ENCODE measurements around the gene CALM1.

Gene CALM1

GRCh38 chr14:90442388-90442787 lies 45.6 kb downstream of the CALM1 start:
- no peak for DNase-seq (ENCODE audit: low read depth, low spot score)

GRCh38 chr14:90443161-90444076 lies 46.6 kb downstream of the CALM1 start:
- no peak for DNase-seq (ENCODE audit: low read depth, low spot score)

GRCh38 chr14:90444077-90444696 lies 47.4 kb downstream of the CALM1 start:
- no peak for DNase-seq (ENCODE audit: low read depth, low spot score)

GRCh38 chr14:90445011-90445410 lies 48.2 kb downstream of the CALM1 start:
- DNase-seq (ENCODE audit: low read depth, low spot score): no peak

DNA sequence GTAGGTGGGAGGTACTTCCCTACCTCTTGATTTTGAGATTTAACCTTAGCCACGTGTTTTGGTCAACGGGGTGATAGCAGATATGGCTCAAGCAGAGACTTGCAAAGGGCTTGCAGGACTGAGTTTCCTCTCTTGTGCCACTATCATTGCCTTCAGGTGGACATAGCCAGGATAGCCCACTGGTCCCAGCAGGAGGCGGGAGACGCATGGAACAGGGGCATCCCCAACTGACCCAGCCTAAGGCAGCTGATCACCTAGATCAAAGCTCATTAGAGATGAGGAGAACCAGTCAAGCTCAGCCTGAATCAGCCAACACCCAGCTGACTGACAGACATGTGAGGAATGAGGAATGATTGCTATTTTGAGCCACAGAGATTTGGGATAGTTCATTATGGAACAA lies 49.6 kb downstream of the CALM1 start:
- no peak for DNase-seq (ENCODE audit: low read depth, low spot score)

DNA sequence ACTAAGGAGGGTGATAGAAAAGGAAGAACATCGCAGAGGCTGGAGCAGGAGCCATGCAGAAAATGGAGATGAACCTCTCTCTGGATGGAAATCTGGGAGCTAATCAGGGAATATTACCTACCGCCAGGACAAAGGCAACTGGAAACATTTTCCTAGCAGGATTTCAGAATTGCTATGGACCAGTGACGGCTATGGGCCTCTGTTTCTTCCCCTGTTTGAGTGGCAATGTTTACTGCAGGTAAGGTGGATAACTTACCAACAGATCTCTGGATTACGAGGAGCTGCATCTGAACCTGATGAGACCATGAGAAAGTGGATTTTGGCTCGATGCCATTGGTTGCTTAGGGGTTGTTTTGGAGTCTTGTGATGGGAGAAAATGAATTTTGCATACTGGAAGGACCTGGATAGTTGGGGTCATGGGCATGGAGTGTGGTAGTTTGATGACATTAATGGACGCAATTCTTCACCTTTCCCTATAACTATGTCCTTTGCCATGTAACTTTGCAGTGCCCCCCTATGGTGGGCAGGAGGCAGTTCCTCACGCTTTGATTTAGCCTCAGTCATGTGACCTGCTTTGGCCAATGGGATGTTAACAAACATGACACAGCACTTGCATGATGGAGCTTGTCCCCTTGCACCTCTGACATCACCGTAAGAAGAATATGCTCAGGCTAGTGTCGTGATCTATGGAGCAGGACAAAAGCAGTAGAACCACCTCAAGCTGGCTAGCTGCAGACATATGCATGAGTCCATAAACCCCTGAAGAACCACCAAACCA lies 51.1 kb downstream of the CALM1 start:
- DNase-seq (ENCODE audit: low read depth, low spot score): no peak

- no peak for DNase-seq (ENCODE audit: low read depth, low spot score)
Measured at GRCh38 chr14:90449411-90449810, 52.6 kb downstream of the CALM1 start.

- no peak for DNase-seq (ENCODE audit: low read depth, low spot score)
Measured at GRCh38 chr14:90450151-90450550, 53.3 kb downstream of the CALM1 start.

DNA sequence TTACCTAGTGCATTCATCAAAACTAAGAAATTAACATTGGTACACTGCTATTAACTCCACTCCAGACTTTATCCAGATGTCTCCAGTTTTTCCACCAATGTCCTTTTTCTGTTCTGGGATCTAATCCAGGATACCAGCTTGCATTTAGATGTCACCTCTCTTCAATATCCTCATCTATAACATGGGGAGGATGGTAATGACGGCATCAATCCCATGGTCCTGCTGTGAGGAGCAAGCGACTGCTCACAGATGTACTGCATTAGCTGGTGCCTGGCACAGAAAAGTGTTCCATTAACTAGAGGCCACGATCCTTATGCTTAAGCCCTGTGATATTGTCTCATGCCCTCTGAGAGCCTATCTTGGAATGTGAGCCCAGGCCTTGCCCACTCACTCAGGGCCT lies 53.8 kb downstream of the CALM1 start:
- DNase-seq (ENCODE audit: low read depth, low spot score): no peak

- DNase-seq (ENCODE audit: low read depth, low spot score): no peak
Measured at GRCh38 chr14:90451443-90451842, 54.6 kb downstream of the CALM1 start.

- DNase-seq (ENCODE audit: low read depth, low spot score): no peak
Measured at GRCh38 chr14:90451961-90452360, 55.1 kb downstream of the CALM1 start.

DNA sequence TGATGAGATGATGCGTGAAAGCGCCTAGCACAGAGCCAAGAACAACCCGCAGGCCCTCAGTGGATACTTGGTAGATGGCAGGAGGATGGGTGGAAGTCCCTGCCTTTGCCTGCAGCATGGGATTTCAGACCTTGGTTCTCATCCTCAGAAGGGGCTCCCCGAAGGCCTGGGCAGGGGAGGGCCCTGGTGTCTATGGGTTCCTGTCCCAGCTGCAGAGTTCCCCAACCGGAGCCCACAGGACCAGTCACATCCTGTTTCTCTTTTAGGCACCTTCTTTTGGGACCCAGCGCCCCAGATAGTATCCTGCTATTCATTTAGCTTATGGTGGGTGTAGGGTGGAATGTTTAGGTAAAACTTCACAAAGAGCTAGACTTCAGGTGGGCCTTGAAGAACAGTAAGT lies 55.5 kb downstream of the CALM1 start:
- DNase-seq (ENCODE audit: low read depth, low spot score): no peak

DNA sequence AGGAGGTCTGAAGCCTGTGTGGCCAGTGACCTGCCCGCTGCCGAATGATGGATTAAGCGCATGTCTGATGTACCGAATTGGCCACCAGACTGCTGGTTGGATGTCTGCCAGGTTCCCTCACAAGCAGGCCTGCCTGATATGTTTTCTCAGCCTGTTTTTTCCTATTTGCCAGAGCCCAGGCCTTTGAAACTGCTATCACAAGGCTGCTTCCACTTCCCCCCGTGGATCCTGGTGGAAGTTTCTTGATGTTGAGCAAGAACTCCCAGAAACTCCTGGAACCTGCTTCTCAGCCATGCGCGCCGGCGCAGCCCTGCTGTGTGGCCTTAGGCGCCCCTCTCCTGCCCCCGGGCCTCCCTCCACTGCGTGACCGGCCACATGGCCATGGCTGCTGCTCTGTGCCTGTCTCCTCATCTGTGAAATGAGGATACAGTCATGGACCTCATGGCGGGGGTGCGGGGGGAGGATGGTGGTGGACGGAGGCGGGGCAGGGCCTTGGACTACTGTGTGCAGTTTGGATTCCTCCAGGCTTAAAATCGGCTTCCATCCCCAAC lies 56.6 kb downstream of the CALM1 start:
- DNase-seq (ENCODE audit: low read depth, low spot score): no peak

DNA sequence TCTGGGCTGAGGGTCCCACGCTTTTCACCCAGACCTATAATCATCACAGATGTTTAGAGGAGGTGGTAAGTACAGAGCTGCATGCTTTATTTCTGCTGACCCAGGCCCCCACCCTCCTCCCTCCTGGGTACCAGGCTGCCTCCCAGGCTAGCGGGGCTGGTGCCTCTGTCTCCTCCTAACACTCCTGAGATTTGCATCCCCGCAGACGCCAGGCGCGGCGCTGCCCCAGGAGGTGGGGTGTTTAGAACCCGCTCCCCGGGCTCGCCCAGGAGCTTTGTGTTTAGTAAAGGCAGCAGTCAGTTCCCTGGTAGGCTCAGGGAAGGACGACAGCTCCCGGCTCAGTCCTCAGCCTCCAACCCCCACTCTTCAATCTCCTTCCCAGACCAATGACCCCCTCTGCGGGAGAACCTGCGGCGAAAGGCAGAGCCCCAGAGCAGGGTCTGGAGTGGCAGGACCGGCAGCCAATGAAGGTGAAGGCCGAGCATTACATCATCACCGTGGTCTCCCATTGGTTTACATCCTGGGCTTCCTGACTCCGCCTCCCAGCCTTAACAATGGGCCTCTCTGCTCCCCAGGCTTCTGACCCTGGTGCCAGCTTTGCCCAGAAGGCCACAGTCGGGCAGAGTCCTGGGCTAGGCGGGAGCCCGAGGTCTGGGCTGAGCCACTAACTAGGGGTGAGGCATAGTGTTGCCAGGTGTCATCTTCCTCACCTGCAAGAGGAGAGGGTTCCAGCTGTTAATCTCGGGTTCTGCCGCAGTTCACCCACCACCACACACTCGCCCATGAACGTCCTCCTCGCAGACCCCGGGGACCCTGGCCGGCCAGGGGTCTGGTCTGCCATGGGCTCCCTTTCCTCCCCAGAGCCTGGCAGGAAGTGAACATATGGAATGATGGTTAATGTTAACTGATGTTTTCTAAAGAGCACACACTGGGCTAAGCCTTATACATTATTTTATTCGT lies 57.5 kb downstream of the CALM1 start:
- DNase-seq (ENCODE audit: low read depth, low spot score): peak; percentile 16

- no peak for DNase-seq (ENCODE audit: low read depth, low spot score)
Measured at GRCh38 chr14:90455100-90455571, 58.3 kb downstream of the CALM1 start.

GRCh38 chr14:90456551-90456950 lies 59.7 kb downstream of the CALM1 start:
- DNase-seq (ENCODE audit: low read depth, low spot score): no peak

- DNase-seq (ENCODE audit: low read depth, low spot score): no peak
Measured at GRCh38 chr14:90457186-90457585, 60.4 kb downstream of the CALM1 start.
